Measurements from ENCODE around the gene MEMO1.
"Not testable (repeated sequence)": the region's sequence is repeated elsewhere in the genome, so short reads cannot be mapped to it uniquely, and the experiment has no call there.

MEMO1 gene

DNA sequence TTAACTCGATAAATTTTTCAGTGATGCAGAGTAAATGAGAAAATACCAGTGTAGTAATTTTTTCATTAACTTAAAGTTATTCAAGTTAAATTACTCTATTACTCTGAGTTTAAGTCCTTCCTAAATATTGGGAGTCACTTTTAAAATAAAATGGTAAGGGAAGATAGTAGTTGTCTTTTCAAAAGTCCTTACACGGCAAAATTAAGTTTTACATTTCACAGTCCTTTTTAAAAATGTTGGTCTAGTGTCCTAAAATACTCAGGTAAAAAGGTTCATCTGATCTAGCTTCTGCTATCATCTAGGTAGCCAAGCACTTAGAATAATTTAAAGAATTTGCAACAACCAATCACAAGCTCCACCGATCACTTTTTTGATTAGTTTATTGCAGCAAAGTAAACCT, 146.9 kb downstream of the MEMO1 start:
- DNase-seq = no peak
- no peak overlapping the region for H3K4me3 ChIP-seq (ENCODE audit: low read depth, low read length)
- no peaks in the 10 kb centered on the region for H3K27me3 ChIP-seq
- H3K36me3 ChIP-seq = no peaks in the 10 kb centered on the region; the same call in 1 of the 2 replicates
- TF ChIP-seq CTCF (IDR thresholded peaks at IDR 0.05; ENCODE audit: low read depth, low read length) = no peak
- H3K4me1 ChIP-seq = no peaks in the 10 kb centered on the region
- no peaks in the 10 kb centered on the region for H3K9me3 ChIP-seq

DNA sequence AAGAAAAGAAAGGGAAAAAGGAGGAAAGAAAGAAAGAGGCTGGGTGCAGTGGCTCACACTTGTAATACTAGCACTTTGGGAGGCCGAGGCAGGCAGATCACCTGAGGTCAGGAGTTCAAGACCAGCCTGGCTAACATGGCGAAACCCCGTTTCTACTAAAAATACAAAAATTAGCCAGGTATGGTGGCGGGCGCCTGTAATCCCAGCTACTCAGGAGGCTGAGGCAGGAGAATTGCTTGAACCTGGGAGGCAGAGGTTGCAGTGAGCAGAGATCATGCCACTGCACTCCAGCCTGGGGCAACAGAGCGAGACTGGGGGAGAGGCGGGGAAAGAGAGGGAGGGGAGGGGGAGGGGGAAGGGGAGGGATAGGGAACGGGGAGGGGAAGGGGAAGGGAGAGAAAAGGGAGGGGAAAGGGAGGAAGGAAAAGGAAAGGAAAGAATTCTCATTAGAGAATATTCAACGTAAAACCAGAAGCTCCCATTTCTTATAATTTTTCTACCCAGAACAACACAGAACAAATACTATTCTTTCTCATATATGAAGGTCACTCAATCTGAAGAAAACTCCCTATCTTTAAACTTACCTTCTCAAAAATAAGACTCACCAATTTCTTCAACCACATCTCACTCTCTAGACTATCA, 147.7 kb downstream of the MEMO1 start:
- not testable (repeated sequence) for H3K27me3 ChIP-seq; H3K4me1 ChIP-seq; H3K4me3 ChIP-seq (ENCODE audit: low read depth, low read length); H3K9me3 ChIP-seq; DNase-seq; H3K36me3 ChIP-seq

- Histone ChIP-seq H3K9me3 (no peaks in the 10 kb centered on the region), H3K36me3 (no peaks in the 10 kb centered on the region; the same call in 1 of the 2 replicates), H3K4me3 (ENCODE audit: low read depth, low read length) (no peak overlapping the region), H3K4me1 (no peaks in the 10 kb centered on the region), H3K27me3 (no peaks in the 10 kb centered on the region)
- TF ChIP-seq CTCF (IDR thresholded peaks at IDR 0.05; ENCODE audit: low read depth, low read length) = no peak
- no peak for DNase-seq
Observed at GRCh38 chr2:31859959-31860358, 150.8 kb downstream of the MEMO1 start.

- no peak for TF ChIP-seq CTCF (IDR thresholded peaks at IDR 0.05; ENCODE audit: low read depth, low read length)
- H3K36me3 ChIP-seq = no peaks in the 10 kb centered on the region; the same call in 1 of the 2 replicates
- no peak for DNase-seq
Observed at GRCh38 chr2:31853521-31853920, 157.3 kb downstream of the MEMO1 start.

GRCh38 chr2:31842150-31842549, 168.7 kb downstream of the MEMO1 start:
- not testable (repeated sequence) for H3K27me3 ChIP-seq; H3K4me3 ChIP-seq (ENCODE audit: low read depth, low read length); H3K9me3 ChIP-seq; DNase-seq; H3K36me3 ChIP-seq; H3K4me1 ChIP-seq

More at GRCh38 chr2:31853521-31853920, 157.3 kb downstream of the MEMO1 start:
- H3K27me3 ChIP-seq = no peaks in the 10 kb centered on the region
- H3K9me3 ChIP-seq = no peaks in the 10 kb centered on the region
- H3K4me3 ChIP-seq (ENCODE audit: low read depth, low read length) = no peak overlapping the region
- no peaks in the 10 kb centered on the region for H3K4me1 ChIP-seq

- no peak for TF ChIP-seq CTCF (IDR thresholded peaks at IDR 0.05; ENCODE audit: low read depth, low read length)
Observed at GRCh38 chr2:31835450-31835849, 175.4 kb downstream of the MEMO1 start.

DNA sequence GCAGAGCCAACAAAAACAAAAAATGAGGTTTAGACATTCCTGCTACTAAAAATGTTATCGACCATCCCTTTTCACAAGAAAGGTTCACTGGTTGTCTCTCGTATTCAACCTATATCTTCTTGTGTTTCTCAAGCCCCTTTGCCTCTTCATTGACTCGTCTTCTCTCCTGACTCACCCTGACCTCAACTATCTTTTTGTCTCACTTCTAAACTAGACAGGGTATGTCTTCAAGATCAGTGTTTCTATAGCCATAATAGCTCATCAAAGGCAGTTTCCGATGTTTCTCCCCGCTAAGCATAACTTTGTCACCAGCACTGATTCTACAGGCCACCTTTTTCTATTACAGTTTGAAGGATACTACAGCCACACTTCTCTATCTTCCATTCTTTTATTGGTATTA, 178.4 kb downstream of the MEMO1 start:
- TF ChIP-seq CTCF (IDR thresholded peaks at IDR 0.05; ENCODE audit: low read depth, low read length) = no peak
- H3K27me3 ChIP-seq = no peaks in the 10 kb centered on the region
- H3K4me1 ChIP-seq = no peaks in the 10 kb centered on the region
- no peak overlapping the region for H3K4me3 ChIP-seq (ENCODE audit: low read depth, low read length)
- H3K9me3 ChIP-seq = no peaks in the 10 kb centered on the region
- no peaks in the 10 kb centered on the region for H3K36me3 ChIP-seq
- DNase-seq = no peak

More at GRCh38 chr2:31835450-31835849, 175.4 kb downstream of the MEMO1 start:
- Histone ChIP-seq H3K9me3 (no peaks in the 10 kb centered on the region), H3K27me3 (no peaks in the 10 kb centered on the region), H3K4me1 (no peaks in the 10 kb centered on the region), H3K4me3 (ENCODE audit: low read depth, low read length) (no peak overlapping the region), H3K36me3 (no peaks in the 10 kb centered on the region)
- DNase-seq = no peak

Measured in BE2C (cell line).